Measurements from ENCODE around the gene NSRP1.

DNA sequence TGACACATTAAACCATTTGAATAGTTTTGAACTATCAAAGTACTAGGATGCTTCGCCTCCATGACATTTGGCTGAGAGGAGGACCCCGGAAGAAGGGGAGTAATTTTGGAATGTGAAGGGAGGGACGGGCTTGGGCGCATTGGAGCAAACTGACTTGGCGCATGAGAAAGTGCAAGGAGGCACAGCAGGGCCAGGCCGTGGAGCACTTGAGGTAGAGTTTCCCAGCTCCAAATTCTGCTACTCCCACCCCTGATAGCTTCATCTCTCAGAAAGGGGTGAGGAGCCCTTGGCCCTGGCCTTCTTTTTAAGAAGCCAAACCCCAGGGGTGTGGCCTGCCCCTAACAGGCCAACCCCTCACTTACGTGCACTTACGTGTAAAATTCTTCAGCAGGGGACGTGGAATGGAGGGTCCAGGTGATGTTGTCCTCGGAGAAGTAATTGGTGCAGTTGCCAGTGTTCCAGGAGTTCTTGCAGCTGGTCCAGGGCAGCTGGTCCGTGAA is 101.2 kb downstream of the NSRP1 start:
- TF ChIP-seq EZH2phosphoT487 (IDR thresholded peaks at IDR 0.05; ENCODE audit: insufficient read depth, low read depth) (no peak), EZH2 (IDR thresholded peaks at IDR 0.05; ENCODE audit: insufficient read depth, poor library complexity, severe bottlenecking) (no peak)

Data from GM23248 (cell line).